Gastrocnemius medialis (tissue), 4 donors: ENCODE data around the gene PRR19. TPM values are rescaled to one million over a fixed set of nuclear protein-coding genes. Genes with fewer than 3 reads are reported as not detected.
A peak's percentile ranks its signal among the peaks of the same experiment; 100 is the strongest.

Experiments
- ATAC-seq, 2 donors: fragments of 150-250 bp; one replicate each; pipeline ENCODE4 v1.9.1; 2016
- DNase-seq, 2 donors: peaks; one replicate each; pipeline ENCODE4 v3.0.0-alpha.2; 2019
- H3K27ac ChIP-seq, 4 donors: fragments of 200-600 bp; sonication (generic); 1 replicate in 1 of 4; 2 replicates in 3 of 4; pipeline ENCODE4 v1.5.1; 2016 to 2018; ENCODE audit warnings: mild to moderate bottlenecking in 2 of 4, moderate library complexity in 1 of 4
- H3K27me3 ChIP-seq, 3 donors: fragments of 200-600 bp; sonication (generic) in 2 of 3; 1 replicate in 1 of 3; 2 replicates in 2 of 3; pipeline versions ENCODE4 v1.5.1 to v1.6.0; 2016 to 2019; ENCODE audit warnings: mild to moderate bottlenecking in 1 of 3, moderate library complexity in 1 of 3
- H3K36me3 ChIP-seq, 2 donors: fragments of 200-600 bp; sonication (generic) in 1 of 2; one replicate each; pipeline ENCODE4 v1.5.1; 2017 to 2018
- H3K4me1 ChIP-seq, 2 donors: fragments of 200-600 bp; sonication (generic) in 1 of 2; one replicate each; pipeline ENCODE4 v1.5.1; 2016 to 2017; ENCODE audit warnings: mild to moderate bottlenecking in 2 of 2
- H3K4me3 ChIP-seq, 4 donors: fragments of 200-600 bp; sonication (generic) in 3 of 4; 1 replicate in 1 of 4; 2 replicates in 3 of 4; pipeline ENCODE4 v1.5.1; 2016 to 2019; ENCODE audit warnings: mild to moderate bottlenecking in 2 of 4
- H3K9me3 ChIP-seq, 3 donors: fragments of 200-600 bp; sonication (generic) in 2 of 3; 1 replicate in 1 of 3; 2 replicates in 2 of 3; pipeline ENCODE4 v1.5.1; 2016 to 2019
- CTCF ChIP-seq, 5 experiments: fragments of 450-650 bp in 3 of 5; fragments of 200-600 bp in 2 of 5; sonication (generic) in 2 of 5; IDR thresholded peaks in 4 of 5; conservative IDR thresholded peaks in 1 of 5; 1 replicate in 4 of 5; 2 replicates in 1 of 5; pipeline ENCODE4 v1.5.1; 2016 to 2019; ENCODE audit warnings: antibody characterized with exemption in 5 of 5, mild to moderate bottlenecking in 3 of 5, moderate library complexity in 3 of 5
- POLR2A ChIP-seq, 2 donors: fragments of 450-650 bp; IDR thresholded peaks; one replicate each; pipeline ENCODE4 v1.6.1; 2017; ENCODE audit warnings: antibody characterized with exemption in 2 of 2, mild to moderate bottlenecking in 2 of 2, moderate library complexity in 2 of 2
- in situ Hi-C, 4 donors: fragments of 200-750 bp; cut with MboI; loops; one replicate each; pipeline versions ENCODE4 v1.15.0 to v1.8.0; 2017; ENCODE audit warnings: low sequenced_read_pairs in 4 of 4
- intact Hi-C: fragments of 100-400 bp; cut with DNase I; formaldehyde crosslinking; loops from one replicate; pipeline ENCODE4 v1.15.1; 2023; ENCODE audit warnings: low total_unique reads
- total RNA-seq, 4 donors: library from RNA; depleted of rRNA; stranded (reverse); fragments of >200 nt; gene quantifications; one replicate each; pipeline versions ENCODE4 v1.1.0 to v1.2.3, GENCODE V29; 2016

The PRR19 gene
- total RNA-seq, 4 donors from 2014 or later = not detected

GRCh38 chr19:42271861-42272534 is 29.9 kb upstream of the PRR19 start:
- Histone ChIP-seq H3K36me3 (peaks cover 0 to 33% of the 10 kb centered on the region in 2 donors), H3K4me3 (no peak overlapping the region), H3K27me3 (no peaks in the 10 kb centered on the region), H3K9me3 (no peaks in the 10 kb centered on the region), H3K27ac (peak overlapping the region; percentile 93 to 96 (median 96)), H3K4me1 (peaks cover 46 to 55% of the 10 kb centered on the region in 2 donors)
- intact Hi-C loops (no loop called here), in situ Hi-C loops (no loop called here)
- ATAC-seq (no peak), DNase-seq (peak in 1 of 2 donors; percentile 13)
- TF ChIP-seq CTCF (IDR thresholded peaks at IDR 0.05 in 4 of 5, conservative IDR thresholded peaks at IDR 0.05 in 1 of 5) (no peak), POLR2A (IDR thresholded peaks at IDR 0.05) (no peak)

- Histone ChIP-seq H3K4me3 (no peak overlapping the region), H3K36me3 (peaks cover 0 to 33% of the 10 kb centered on the region in 2 donors), H3K27me3 (no peaks in the 10 kb centered on the region), H3K9me3 (no peaks in the 10 kb centered on the region), H3K4me1 (peaks cover 48 to 60% of the 10 kb centered on the region in 2 donors), H3K27ac (peak overlapping the region; percentile 93 to 96 (median 96))
- ATAC-seq (no peak), DNase-seq (no peak)
- no peak for TF ChIP-seq POLR2A (IDR thresholded peaks at IDR 0.05)
- no peak for TF ChIP-seq CTCF (IDR thresholded peaks at IDR 0.05 in 4 of 5, conservative IDR thresholded peaks at IDR 0.05 in 1 of 5)
- intact Hi-C loops = no loop called here
- in situ Hi-C loops = no loop called here
Observed at GRCh38 chr19:42272535-42272897, 29.4 kb upstream of the PRR19 start.

GRCh38 chr19:42272989-42273406 is 28.9 kb upstream of the PRR19 start:
- H3K27me3 ChIP-seq = no peaks in the 10 kb centered on the region
- peaks cover 0 to 33% of the 10 kb centered on the region in 2 donors for H3K36me3 ChIP-seq
- in situ Hi-C loops = no loop called here
- no peaks in the 10 kb centered on the region for H3K9me3 ChIP-seq
- ATAC-seq (no peak), DNase-seq (no peak)
- peak overlapping the region in 3 of 4 donors; percentile 93 to 96 (median 95) for H3K27ac ChIP-seq
- H3K4me1 ChIP-seq = peaks cover 48 to 60% of the 10 kb centered on the region in 2 donors
- no peak for TF ChIP-seq CTCF (IDR thresholded peaks at IDR 0.05 in 4 of 5, conservative IDR thresholded peaks at IDR 0.05 in 1 of 5)
- no peak for TF ChIP-seq POLR2A (IDR thresholded peaks at IDR 0.05)
- intact Hi-C loops = no loop called here
- H3K4me3 ChIP-seq = no peak overlapping the region

- ATAC-seq = no peak
- Histone ChIP-seq H3K36me3 (peaks cover 0 to 33% of the 10 kb centered on the region in 2 donors), H3K4me1 (peaks cover 54 to 65% of the 10 kb centered on the region in 2 donors), H3K27ac (peak overlapping the region in 3 of 4 donors; percentile 2 to 97 (median 96)), H3K4me3 (no peak overlapping the region), H3K9me3 (no peaks in the 10 kb centered on the region), H3K27me3 (no peaks in the 10 kb centered on the region)
- no peak for DNase-seq
- no peak for TF ChIP-seq CTCF (IDR thresholded peaks at IDR 0.05 in 4 of 5, conservative IDR thresholded peaks at IDR 0.05 in 1 of 5)
- no peak for TF ChIP-seq POLR2A (IDR thresholded peaks at IDR 0.05)
- intact Hi-C loops = no loop called here
- in situ Hi-C loops = no loop called here
Observed at GRCh38 chr19:42273407-42274064, 28.4 kb upstream of the PRR19 start.
